Fibroblast of skin of right quadriceps (primary cell): ENCODE data around the gene DDO.
"Not testable (repeated sequence)": the region's sequence is repeated elsewhere in the genome, so short reads cannot be mapped to it uniquely, and the experiment has no call there.

Experiments used
- DNase-seq: peaks from one replicate; pipeline ENCODE4 v3.0.0-alpha.2; 2013

DDO gene

GRCh38 chr6:110366256-110366655 lies 49.1 kb downstream of the DDO start:
- no peak for DNase-seq

GRCh38 chr6:110364364-110365105 lies 50.8 kb downstream of the DDO start:
- DNase-seq, result no peak

DNA sequence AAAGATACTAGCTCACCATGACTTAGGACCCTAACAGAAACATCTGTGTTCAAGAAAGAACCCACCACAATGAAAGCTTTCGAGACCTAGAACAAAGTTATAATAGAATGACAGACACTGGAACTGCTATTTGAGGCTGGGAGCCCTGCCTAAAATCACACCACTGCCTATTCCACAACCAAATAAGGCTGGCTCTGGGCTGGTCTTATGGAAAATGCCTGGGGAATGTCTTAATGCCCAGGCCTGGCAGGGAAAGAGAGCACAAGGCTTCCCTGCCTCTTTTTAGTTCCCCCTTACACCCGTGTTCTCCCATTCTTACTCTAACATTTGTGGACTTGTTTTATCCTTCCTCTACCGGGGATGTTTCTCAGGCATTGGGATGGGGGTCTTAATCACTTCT lies 51.6 kb downstream of the DDO start:
- no peak for DNase-seq

- no peak for DNase-seq
Measured at GRCh38 chr6:110360676-110361075, 54.7 kb downstream of the DDO start.

- no peak for DNase-seq
Measured at GRCh38 chr6:110359556-110359955, 55.8 kb downstream of the DDO start.

DNA sequence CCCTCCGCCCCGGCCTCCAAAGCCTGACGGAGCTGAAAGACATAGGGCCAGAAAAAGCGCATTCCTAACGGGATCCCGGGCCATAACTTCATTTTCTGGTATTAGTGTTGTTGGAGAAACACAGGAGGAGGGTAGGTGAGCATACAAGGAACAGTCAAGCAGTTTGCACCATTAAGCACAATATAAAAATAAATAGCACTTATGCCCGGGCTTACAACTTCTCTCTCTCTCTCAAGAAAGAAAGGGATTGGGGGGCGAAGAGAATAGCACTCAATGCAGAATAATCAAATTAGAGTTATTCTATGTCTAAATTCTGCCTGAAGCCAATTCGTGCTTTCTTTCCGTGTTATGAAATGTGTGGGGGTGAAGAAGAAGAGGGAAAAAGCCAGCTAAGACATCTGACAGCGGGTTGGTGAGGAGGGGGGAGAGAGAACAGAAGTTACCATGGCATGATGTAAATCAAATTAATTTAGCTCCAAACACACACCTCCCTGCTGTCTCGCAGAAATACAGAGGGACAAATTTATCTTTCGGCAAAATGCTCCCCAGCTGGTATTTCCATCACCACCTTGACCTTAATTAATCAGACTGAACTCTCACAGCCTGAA lies 56.7 kb downstream of the DDO start:
- DNase-seq, result no peak

- DNase-seq, result no peak
Measured at GRCh38 chr6:110357664-110358552, 57.5 kb downstream of the DDO start, which contains the start of gene METTL24. Gene METTL24, minus strand, starts transcription at chr6:110358349. Its CDS starts 77 bp downstream, at chr6:110358272.

- no peak for DNase-seq
Measured at GRCh38 chr6:110357298-110357663, 58.1 kb downstream of the DDO start.

DNA sequence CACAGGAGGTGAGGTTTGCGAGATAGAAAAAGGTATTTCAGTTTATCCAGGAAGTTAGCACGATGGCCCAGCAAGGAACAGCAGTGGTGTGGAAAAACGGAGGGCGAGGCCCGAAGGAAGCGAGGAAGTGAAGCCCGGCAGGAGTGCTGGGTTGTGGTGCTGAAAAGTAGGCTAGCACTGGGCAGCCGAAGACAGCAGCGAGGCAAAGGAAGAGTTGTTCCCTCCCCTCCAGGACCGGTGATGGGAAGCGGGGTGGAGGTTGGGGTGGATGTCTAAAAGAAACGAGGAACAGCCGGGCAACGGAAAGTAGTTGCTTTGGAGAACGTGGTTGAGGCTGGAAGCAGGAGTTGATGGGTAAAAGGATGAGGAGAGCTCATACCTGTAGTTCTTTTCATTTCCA lies 58.6 kb downstream of the DDO start:
- DNase-seq, result no peak

DNA sequence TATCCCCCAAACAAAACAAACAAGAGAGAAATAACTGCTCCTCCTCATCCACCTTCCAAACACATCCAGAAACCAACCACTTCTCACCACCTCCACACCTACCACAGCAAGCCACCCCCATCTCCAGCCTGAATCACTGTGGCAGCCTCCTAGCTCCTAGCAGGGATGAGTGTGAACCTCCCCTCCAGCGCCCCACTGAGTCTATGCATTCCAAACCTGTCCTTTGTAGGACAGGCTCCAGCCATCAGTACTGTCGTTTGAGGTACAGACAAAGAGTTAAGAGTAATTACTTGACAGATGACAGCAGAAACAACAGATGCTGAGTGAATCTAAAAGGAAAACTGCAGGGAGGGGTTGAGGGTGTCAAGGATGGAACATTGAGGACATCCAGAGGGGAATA lies 59.6 kb downstream of the DDO start:
- DNase-seq, result no peak

DNA sequence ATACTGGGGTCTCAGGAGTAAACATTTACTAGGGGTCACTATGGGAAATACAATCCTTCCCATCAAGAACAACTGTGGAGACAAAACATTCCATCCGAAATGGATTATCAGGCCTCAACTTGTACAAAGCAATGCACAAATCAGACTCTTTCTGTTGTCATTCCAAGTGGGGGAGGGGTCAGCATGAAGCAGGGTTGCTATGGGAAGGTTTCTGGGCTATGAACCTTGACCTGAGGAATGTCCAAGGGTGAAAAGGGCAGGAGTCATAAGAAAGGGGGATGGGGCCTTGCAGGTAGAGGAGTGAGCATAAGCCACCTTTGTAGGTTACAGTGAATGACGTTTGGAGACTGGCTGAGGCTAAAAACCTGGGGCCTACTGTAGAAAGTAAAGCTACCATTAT lies 60.4 kb downstream of the DDO start:
- no peak for DNase-seq

DNA sequence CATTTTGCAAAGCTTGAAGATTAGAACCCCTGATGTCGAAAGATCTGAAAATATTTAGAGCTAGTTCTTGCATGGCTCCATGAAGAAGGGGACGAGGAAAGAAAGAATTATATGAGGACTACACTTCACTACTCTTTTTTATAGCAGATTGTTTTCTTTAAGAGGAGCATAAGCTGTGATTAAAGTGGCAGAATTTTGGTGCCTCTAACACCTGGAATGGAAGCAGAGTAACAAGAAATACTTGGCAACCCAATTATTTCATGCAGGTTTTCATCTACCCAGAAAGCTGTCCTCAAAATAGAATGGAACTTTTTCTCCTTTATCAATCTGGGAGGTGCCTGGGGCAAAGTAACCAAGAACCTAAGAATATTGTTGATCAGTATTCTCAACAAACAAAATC lies 61.2 kb downstream of the DDO start:
- DNase-seq, result no peak

DNA sequence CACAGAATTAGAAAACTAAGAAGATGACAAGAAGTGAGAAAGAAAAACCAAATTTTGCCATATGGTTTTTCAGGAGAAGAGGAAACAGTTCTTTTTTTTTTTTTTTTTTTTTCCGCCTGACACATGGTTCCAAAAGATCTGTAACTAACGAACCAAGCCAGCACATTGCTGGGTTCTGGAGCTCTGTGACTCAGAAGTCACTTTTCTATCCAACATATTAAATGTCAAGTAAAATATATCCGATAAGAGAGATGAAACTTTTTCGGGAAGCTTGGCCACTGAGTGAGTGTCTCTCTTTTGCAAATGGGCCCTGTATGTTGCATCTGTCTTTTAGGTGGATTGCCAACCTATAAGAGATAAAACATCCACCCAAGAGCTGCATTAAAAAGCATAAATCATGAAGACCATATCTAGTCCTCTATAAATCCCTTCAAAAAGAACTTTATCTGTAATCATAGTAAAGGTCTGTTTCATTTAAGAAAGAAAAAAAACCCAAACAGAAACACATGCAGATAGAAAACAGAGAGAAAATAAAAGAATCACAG lies 61.8 kb downstream of the DDO start:
- DNase-seq, result no peak

GRCh38 chr6:110352563-110353262 lies 62.7 kb downstream of the DDO start:
- no peak for DNase-seq

GRCh38 chr6:110351986-110352385 lies 63.4 kb downstream of the DDO start:
- DNase-seq, result no peak

DNA sequence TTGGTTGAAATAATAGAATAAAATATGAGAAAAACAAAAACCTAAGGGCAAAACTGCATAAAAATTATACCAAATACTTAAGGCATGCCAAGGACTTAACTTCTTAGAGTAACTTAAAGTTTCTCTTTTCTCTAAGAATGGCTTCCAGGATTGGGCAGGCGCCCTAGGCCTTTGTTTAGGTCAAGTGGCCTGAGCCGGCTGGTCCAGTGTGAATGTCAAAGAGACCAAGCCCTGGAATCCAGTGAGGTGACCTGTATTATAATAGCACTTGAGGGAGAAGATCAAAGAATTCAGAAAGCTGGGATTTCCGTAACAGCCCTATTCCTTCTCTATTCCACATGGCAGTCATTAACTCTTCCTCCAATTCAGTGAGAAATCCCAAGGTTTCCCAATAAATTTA lies 63.8 kb downstream of the DDO start:
- DNase-seq, result no peak

DNA sequence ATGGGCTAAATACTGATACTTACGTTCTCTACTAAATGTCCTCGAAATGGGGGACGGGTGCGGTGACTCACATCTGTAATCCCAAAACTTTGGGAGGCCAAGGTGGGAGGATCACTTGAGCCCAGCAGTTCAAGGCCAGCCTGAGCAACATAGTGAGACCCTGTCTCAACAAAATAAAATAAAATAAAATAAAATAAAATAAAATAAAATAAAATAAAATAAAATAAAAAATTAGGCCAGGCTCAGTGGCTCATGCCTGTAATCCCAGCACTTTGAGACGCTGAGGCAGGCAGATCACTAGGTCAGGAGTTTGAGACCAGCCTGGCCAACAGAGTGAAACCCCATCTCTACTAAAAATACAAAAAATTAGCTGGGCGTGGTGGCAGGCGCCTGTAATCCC lies 64.8 kb downstream of the DDO start:
- not testable (repeated sequence) for DNase-seq

GRCh38 chr6:110348961-110349690 lies 66.2 kb downstream of the DDO start:
- DNase-seq, result no peak

GRCh38 chr6:110345025-110345424 lies 70.3 kb downstream of the DDO start:
- no peak for DNase-seq

DNA sequence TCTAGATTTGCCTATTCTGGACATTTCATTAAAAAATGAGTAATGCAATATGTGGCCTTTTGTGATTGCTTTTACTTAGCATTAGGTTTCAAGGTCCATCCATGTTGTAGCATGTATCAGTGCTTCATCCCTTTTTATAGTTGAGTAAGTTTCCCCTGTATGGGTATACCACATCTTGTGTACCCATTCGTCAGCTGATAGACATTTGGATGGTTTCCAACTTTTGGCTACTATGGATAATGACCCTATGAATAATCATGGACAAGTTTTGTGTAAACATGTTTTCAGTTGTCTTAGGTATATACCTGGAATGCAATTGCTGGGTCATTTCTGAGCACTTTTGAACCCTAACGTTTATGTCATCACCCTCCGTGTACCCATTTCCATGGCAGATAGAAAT lies 72.6 kb downstream of the DDO start:
- no peak for DNase-seq
